Neural progenitor cell (in vitro differentiated cells): Measurements from ENCODE around the gene TTLL5.

Source experiments
- CTCF ChIP-seq: fragments of 200-600 bp; sonication (generic); IDR thresholded peaks from 2 replicates; pipeline ENCODE4 v1.5.1; 2017; ENCODE audit warnings: antibody characterized with exemption, mild to moderate bottlenecking
- EZH2phosphoT487 ChIP-seq: fragments of 200-600 bp; sonication (generic); IDR thresholded peaks from 2 replicates; pipeline ENCODE4 v1.6.1; 2017; ENCODE audit warnings: antibody characterized with exemption

- TF ChIP-seq CTCF (no peak), EZH2phosphoT487 (no peak)
These were observed 75.9 kb downstream of the TTLL5 start for GRCh38 chr14:75736845-75737485.
